ENCODE measurements around the gene RASA2. TPM values are rescaled to one million over a fixed set of nuclear protein-coding genes. Genes with fewer than 3 reads are reported as not detected.

Gene RASA2
- total and polyA plus RNA-seq, 9 of the 15 experiments (the other 6 are each of a cell fraction or from before 2014, with no cell fraction given) = 2.0 to 12.8 (median 9.5) TPM

- CTCF ChIA-PET (ENCODE audit: low intra/inter-chr PET ratio) = interaction anchor here (0.5 to 5.6 kb wide), 8 partner anchors 14 to 452 kb away, joined by 3 to 76 read pairs (median 3); no protein-coding TSS in a partner anchor
- Histone ChIP-seq H3K4me2 (ENCODE audit: insufficient read depth, low read length) (no peak overlapping the region), H4K20me1 (replicated peaks; ENCODE audit: control insufficient read depth, insufficient read depth, low read length) (no peaks in the 10 kb centered on the region), H3K4me3 (no peak overlapping the region), H3K9ac (ENCODE audit: insufficient read depth in 1 of 2, low read depth in 2 of 2, low read length in 2 of 2) (no peak overlapping the region), H3K79me2 (ENCODE audit: control insufficient read depth, insufficient read depth, low read length) (no peaks in the 10 kb centered on the region), H3K9me1 (ENCODE audit: control insufficient read depth, insufficient read depth, low read length) (no peaks in the 10 kb centered on the region), H3K36me3 (ENCODE audit: control insufficient read depth, insufficient read depth, low read length) (no peaks in the 10 kb centered on the region), H3K4me1 (replicated peaks in 1 of 2; ENCODE audit: control insufficient read depth in 2 of 2, insufficient read depth in 2 of 2, low read length in 2 of 2) (peaks cover 12 to 30% of the 10 kb centered on the region in 2 experiments; a peak in 4 of 5 replicates), H2AFZ (ENCODE audit: low read depth, low read length) (peak overlapping the region; percentile 82), H3K9me3 (replicated peaks; ENCODE audit: control insufficient read depth, insufficient read depth, low read depth, low read length) (peaks cover 5% of the 10 kb centered on the region; the same call in 1 of the 2 replicates), H3K27me3 (ENCODE audit: control insufficient read depth in 2 of 2, insufficient read depth in 2 of 2, low read length in 2 of 2) (no peaks in the 10 kb centered on the region), H3K27ac (ENCODE audit: extremely low read depth, low read depth, low read length) (no peak overlapping the region)
- intact Hi-C loops (cut with micrococcal nuclease) = loop anchor here (1.0 to 10.0 kb wide), 5 partner anchors 101 to 817 kb away; partner anchors contain the start of gene RNF7
- in situ Hi-C loops (cut with MboI) = loop anchor here (5.0 kb wide), 1 partner anchor 97 kb away; no protein-coding TSS in a partner anchor
- POLR2A ChIA-PET = interaction anchor here (2.5 kb wide), 1 partner anchor 98 kb away, joined by 11 read pairs; no protein-coding TSS in a partner anchor
- 16% methylated on average over 10 of the region's 10 CpGs for WGBS (ENCODE audit: insufficient coverage, low coverage, missing lambda C conversion rate)
- DNase-seq (ENCODE audit: extremely low read depth in 1 of 4, low spot score in 3 of 4) (peak; percentile 70 to 91 (median 77)), FAIRE-seq (peak; percentile 82), ATAC-seq (peak; percentile 97)
- no TSS peak for BruUV-seq (replicated peaks)
- TF ChIP-seq BMI1 (IDR thresholded peaks at IDR 0.05; ENCODE audit: low read length) = no peak
- TF ChIP-seq KAT2B (IDR thresholded peaks at IDR 0.05; ENCODE audit: low read depth, low read length) = no peak
- no peak for TF ChIP-seq POLR2AphosphoS2 (IDR thresholded peaks at IDR 0.05; ENCODE audit: low read length)
- no peak for TF ChIP-seq ZNF408 (CRISPR knock-in tag; IDR thresholded peaks at IDR 0.05; ENCODE audit: low read depth)
- TF ChIP-seq E4F1 (CRISPR knock-in tag; IDR thresholded peaks at IDR 0.05; ENCODE audit: borderline replicate concordance) = no peak
- no peak for TF ChIP-seq ZSCAN32 (CRISPR knock-in tag; IDR thresholded peaks at IDR 0.05)
- TF ChIP-seq SAFB2 (IDR thresholded peaks at IDR 0.05; ENCODE audit: borderline replicate concordance, low read depth, low read length, severe bottlenecking) = no peak
- TF ChIP-seq MCM2 (IDR thresholded peaks at IDR 0.05; ENCODE audit: low read depth) = no peak
- peak; percentile 49; the same call in 1 of the 2 replicates for TF ChIP-seq JUND (IDR thresholded peaks at IDR 0.05; ENCODE audit: borderline replicate concordance, low read depth, low read length)
- 0 out of 3 replicates have a peak, but pooled peaks have one; percentile 27 for TF ChIP-seq JUND (tag; IDR thresholded peaks at IDR 0.05; ENCODE audit: borderline replicate concordance, low read depth, low read length)
- TF ChIP-seq HMG20B (CRISPR knock-in tag; IDR thresholded peaks at IDR 0.05) = no peak
- TF ChIP-seq ZBTB17 (CRISPR knock-in tag; IDR thresholded peaks at IDR 0.05) = no peak
- TF ChIP-seq RHOXF2B (CRISPR knock-in tag; conservative IDR thresholded peaks at IDR 0.05) = no peak
- TF ChIP-seq ZNF57 (CRISPR knock-in tag; IDR thresholded peaks at IDR 0.05) = no peak
- no peak for TF ChIP-seq TFAM (CRISPR knock-in tag; conservative IDR thresholded peaks at IDR 0.05)
- no peak for TF ChIP-seq SRSF1 (IDR thresholded peaks at IDR 0.05; ENCODE audit: low read depth, low read length)
- no peak for TF ChIP-seq ZNF263 (CRISPR knock-in tag; IDR thresholded peaks at IDR 0.05; ENCODE audit: borderline replicate concordance)
- TF ChIP-seq ARHGAP35 (IDR thresholded peaks at IDR 0.05; ENCODE audit: partially characterized antibody) = no peak
- TF ChIP-seq ZNF253 (CRISPR knock-in tag; conservative IDR thresholded peaks at IDR 0.05) = no peak
- TF ChIP-seq PHF8 (IDR thresholded peaks at IDR 0.05; ENCODE audit: borderline replicate concordance, low read length) = no peak
- TF ChIP-seq ZNF655 (CRISPR knock-in tag; IDR thresholded peaks at IDR 0.05) = no peak
These were observed 26.6 kb upstream of the RASA2 start for GRCh38 chr3:141460097-141460704.

Measured in K562 (cell line).